Activated naive CD4-positive, alpha-beta T cell (primary cell): ENCODE data around the gene AS3MT.
"Not testable (repeated sequence)": the region's sequence is repeated elsewhere in the genome, so short reads cannot be mapped to it uniquely, and the experiment has no call there.

ENCODE experiments used
- DNase-seq, 4 experiments: peaks; one replicate each; lab custom pipeline; 2025; lab: John Stamatoyannopoulos, UW

The AS3MT gene, protein sequence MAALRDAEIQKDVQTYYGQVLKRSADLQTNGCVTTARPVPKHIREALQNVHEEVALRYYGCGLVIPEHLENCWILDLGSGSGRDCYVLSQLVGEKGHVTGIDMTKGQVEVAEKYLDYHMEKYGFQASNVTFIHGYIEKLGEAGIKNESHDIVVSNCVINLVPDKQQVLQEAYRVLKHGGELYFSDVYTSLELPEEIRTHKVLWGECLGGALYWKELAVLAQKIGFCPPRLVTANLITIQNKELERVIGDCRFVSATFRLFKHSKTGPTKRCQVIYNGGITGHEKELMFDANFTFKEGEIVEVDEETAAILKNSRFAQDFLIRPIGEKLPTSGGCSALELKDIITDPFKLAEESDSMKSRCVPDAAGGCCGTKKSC

DNA sequence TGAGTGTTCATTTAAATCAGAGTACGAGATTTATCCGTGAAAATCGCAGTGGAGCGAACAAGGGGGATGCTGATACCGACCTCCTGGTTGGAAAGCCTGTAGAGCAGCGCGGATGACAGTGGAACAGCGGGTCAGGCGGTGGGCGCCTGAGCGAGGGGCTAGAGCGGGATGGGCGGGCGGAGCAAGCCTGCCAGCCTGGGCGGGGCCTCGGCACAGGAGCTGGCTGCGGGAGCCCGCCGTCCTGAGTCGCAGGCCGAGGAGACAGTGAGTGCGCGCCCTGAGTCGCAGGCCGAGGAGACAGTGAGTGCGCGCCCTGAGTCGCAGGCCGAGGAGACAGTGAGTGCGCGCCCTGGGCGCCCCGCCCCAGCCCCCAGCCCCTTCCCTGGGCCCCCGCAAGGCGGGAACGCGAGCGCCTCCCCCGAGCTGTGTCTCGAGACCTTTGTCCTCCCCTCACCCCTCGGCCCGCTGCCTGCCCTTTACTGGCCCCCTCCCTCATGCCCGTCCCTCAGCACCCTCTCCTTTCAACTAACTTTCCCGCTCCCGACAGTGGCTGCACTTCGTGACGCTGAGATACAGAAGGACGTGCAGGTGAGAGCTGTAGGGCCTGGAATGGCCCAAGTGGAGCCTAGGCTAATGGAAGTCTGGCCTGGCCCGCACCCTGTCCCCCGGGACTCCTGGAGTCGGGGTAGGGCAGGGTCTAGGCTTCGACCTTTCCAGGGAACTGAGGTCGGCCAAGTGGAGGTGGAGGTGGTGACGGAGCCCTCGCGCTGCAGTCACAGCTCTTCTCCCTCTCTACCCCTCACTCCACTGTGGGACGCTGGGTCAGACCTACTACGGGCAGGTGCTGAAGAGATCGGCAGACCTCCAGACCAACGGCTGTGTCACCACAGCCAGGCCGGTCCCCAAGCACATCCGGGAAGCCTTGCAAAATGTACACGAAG, at the start of gene AS3MT:
Gene AS3MT (plus strand): TSS at position 213 of the 941 bp plus-strand sequence. CDS start 123 bp downstream, at position 336.
- no peak for DNase-seq

DNA sequence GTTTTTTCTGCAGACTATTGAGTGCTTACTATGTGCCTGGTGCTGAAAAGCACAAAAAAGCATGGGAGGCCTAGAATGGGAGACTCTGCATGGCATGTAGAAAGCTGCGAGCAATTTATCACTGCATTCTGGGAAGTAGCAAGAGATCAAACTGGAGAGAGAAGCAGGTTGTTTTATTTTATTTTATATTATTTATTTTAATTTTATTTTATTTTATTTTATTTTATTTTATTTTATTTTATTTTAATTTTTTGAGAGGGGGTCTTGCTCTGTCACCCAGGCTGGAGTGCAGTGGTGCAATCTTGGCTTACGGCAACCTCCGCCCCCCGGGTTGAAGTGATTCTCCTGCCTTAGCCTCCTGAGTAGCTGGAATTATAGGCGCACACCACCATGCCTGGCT, 49.3 kb upstream of the AS3MT start:
- not testable (repeated sequence) for DNase-seq

DNA sequence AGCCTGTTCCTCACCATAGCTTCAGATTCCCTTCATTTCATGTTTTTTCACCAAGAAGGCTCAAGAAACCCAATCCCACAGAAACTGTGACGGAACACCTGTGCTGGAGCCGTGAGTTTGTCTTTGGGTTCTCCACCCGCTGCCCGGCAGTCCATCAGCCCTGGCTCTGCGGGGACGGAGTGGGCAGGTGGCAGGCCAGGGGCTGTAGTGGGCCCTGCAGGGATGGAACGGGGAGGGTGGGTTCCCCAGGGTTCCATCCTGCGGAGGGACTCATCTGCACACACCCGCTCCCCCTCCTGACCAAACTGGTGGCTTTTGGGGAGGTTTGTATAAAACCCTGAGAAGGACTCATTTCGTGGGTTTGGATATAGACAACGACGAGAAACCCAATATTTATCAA, 47.0 kb upstream of the AS3MT start:
- no peak for DNase-seq

DNA sequence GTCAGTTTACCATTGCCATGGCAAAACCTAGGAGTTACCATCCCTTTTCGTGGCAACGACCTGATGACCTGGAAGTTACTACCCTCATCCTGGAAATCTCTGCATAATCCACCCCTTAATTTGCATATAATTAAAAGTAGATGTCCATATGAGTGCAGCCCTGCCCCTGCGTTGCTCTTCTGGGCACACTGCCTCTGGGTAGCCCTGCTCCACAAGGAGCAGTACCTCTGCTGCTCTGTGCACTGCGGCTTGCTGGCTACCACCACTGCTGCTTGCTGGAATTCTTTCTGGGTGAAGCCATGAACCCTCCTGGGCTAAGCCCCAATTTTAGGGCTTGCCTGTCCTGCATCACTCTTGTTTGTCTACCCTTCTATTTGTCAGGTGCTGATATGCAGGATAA, 44.6 kb upstream of the AS3MT start:
- no peak for DNase-seq

DNA sequence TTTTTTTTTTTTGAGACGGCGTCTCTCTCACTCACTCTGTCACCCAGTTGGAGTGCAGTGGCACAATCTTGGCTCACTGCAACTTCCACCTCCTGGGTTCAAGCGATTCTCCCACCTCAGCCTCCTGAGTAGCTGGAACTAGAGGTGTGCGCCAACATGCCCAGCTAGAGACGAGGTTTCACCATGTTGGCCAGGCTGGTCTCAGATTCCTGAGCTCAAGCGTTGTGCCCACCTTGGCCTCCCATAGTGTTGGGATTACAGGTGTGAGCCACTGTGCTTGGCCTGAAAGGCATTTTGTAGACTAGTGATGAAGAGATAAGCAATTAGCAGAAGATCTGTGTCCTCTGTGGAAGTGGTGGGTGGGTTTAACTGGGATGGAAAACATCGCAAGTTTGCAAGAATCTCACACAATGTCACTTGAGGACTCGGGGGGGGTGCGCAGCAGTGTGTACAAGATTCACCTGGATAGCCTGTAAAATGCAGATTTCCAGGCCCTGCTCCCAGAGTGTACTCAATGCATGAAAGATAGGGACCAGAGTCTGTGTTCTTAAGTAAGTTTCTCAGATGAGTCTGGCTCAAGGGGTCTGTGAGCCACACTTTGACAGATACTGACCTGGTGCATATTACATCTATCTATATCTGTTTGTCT, 43.0 kb upstream of the AS3MT start:
- no peak for DNase-seq

DNA sequence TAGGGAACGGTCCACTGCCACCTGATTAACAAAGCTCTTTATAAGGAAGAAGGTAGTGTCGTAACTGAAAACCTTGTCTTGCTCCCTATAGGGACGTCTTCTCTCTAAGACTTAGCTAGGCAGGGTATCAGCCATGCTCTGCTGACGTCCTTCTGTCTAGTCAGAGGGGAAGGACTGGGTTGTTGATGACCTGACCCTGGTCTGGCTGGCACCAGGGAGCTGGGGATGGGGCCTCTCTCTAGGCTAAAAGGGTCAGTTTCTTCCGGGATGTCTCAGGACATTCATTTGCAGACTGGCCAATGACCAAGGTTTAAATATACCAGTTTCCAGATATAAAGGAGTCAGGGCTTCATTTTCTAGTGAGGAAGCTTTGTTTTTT, 41.7 kb upstream of the AS3MT start:
- DNase-seq, result no peak

DNA sequence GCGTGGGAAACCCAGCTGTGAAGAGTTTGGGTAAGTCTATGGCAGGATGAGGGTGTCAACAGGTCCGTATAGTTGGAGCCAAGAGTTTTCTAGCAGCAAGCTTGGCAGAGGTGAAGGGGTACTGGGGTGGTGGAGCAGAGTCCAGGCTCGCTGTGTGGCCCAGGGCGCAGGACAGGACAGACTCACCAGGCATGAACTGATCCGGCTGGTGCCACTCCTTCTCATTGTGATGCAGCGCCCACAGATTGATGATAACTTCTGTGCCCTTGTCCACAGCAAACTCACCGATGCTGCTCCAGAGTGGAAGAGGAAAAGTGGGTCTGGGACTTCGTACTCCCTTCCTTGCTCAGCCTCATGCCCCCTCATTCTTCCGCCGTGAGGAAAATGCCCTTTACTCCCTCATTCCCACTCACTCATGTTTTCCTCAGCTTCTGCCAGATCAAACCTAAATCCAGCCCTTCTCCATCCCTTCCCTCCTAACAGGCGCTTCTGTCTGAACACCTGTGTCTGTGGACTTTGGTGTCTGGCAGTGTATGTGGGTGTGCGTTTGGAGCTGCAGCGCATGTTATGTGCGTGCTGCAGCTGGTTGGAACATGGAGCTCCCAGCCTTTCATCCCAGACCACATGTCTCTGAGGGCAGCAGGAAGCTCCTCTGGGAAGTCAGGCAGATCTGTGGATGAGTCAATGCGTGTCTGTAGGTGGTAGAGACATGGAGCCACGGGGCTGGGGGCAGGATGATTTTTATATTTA, 37.8 kb upstream of the AS3MT start:
- no peak for DNase-seq

DNA sequence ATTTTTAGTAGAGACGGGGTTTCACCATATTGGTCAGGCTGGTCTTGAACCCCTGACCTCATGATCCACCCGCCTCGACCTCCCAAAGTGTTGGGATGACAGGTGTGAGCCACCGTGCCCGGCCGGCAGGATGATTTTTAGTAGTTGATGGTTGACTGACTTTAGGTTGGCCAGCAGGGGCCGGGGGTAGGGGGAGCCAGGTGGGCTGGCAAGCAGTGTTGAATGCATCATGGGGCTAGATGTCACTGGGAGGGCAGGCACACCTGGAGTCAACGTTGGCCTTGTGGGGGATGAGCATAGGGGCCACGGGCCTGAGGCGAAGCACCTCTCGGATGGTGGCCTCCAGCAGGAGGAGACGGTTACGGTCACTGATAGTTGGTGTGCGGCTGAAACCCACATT, 37.0 kb upstream of the AS3MT start:
- no peak for DNase-seq

DNA sequence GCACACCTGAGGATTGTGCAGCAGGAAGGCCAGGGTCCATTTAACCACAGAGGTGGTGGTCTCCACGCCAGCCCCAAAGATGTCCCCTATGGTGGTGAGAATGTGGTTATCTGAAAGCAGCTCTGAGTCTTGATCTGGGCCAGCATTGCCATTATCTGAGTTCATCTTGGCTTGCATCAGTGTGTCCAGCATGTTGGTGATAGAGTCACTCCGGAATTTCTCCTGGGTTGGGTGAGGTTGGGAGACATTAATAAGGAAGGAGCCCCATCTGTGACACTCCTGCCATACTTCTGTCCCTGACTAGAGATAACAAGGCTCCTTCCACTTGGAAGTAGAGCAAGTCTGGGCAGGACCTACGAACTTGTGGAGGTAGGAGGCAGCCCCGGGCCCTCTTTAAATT, 36.3 kb upstream of the AS3MT start:
- no peak for DNase-seq

DNA sequence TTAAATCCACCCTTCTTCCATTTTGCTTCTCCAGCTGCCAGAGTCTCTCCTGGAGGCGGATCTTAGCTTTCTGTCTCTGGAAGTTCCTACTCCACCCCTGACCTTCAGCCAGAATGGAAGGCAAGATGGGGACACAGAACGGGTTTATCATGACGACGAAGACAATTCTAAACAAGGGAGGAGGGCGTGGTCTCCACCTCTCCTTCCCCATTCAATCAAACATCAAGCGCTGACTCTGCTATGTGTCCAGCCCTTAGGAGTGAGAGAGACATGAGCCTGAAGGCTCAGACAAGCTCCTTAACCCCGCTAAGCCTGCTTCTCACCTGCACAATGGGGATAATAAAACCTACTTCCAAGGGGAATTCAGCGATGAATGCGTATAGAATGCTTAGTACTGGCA, 35.1 kb upstream of the AS3MT start:
- DNase-seq, result no peak

DNA sequence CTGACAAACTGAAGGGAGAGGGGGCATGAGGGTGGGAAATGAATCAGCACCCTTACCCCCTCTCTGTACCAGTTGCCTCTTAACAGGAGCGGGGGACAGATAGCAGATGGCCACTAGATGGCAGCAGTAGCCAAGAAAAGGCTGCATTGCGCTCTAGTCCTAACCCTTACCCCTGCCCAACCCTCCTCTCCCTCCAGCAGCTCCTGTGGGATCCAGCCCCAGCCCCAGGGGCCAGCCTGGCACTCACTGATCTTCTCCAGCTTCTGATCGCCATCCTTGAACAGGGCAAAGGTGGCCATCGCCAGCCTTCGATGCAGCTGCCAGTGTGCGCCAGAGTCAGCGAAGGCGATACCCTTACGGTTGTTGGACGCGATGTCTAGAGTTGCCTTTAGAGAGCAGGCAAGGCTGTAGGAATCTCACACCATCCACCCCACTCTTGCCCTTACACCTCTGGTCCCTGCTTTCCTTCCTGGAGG, 34.2 kb upstream of the AS3MT start:
- DNase-seq, result peak; percentile 28 to 61 (median 50)

DNA sequence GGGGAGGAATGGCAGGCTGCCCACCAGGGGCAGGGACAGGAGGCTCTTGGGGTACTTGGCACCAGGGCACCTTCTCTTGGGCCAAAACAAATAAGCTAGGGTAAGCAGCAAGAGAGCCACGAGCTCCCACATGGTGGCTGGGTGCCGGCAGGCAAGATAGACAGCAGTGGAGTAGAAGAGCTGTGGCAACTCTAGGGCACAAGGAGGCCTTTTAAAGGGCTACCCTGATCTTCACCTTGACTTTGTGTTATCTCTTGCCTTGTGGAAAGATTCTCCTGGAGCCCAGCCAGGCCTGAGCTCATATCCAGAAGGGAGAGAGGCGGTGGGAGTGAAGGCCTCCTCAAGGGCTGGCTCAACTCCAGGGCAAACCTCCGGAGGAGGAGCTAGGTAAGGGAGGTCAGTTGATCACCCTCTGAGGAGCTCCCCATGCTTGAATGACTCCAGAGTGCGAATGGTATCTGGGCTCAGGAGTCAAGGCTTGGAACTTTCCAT, 32.0 kb upstream of the AS3MT start, which contains the start of gene CYP17A1:
Gene CYP17A1 (minus strand): TSS at position 184 of the 492 bp plus-strand sequence. CDS start 52 bp downstream, at position 132.
- DNase-seq, result no peak

DNA sequence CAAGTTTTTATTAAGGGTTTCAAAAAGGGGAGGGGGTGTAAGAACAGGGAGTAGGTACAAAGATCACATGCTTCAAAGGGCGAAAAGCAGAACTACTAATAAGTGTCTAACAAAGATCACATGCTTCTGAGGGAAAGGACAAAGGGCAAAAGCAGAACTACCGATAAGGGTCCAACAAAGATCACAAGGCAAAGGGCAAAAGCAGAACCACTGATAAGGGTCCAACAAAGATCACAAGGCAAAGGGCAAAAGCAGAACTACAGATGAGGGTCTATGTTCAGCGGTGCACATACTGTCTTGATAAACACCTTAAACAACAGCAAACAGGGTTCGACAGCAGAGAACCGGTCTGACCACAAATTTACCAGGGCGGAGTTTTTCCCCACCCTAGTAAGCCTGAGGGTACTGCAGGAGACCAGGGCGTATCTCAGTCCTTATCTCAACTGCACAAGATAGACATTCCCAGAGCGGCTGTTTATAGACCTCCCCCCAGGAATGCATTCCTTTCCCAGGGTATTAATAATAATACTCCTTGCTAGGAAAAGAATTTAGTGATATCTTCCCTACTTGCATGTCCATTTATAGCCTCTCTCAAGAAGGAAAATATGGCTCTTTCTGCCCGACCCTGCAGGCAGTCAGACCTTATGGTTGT, 30.9 kb upstream of the AS3MT start:
- DNase-seq, result not testable (repeated sequence)

DNA sequence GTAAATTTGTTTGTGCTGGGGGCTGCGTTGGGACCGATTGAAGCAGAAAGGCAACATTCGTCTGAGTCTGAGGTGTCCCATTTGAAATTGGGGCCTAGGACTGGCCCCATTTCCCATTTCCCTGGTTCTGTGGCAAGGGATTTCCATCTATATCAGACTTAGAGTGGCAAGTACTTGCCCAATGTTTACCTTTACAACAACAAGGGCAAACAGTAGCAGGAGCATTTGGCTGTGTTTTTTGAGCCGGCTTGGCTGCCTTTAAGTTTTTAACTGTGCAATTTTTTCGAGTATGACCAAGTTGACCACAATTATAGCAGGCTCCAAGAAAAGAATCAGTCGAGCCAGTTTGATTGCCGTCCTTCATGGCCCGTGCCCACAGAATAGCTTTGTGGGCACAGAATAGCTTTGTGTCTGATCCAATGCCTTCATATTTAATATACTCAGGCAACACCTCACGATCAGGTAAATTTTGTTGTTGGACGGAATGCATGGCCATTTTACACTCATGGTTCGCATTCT, 27.4 kb upstream of the AS3MT start:
- no peak for DNase-seq

DNA sequence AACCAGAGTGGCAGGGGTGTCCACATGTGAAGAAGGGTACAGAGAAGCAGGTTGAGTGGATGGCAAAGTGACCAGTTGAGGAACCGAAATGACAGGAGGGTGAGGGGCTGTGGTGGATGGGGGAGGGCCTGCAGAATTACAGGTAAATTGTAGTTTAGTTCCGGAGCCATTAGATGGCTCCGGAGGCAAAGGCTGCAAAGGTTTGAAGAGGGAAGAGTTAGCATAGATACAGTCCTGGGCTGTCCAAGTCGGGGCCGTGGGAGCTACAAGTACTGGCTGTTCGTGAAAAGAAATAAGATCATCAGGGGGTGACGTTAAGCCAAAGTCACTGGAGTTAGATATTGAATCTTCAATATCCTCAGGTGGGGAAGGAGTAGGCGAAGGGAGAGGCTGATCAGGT, 26.1 kb upstream of the AS3MT start:
- DNase-seq, result not testable (repeated sequence)

DNA sequence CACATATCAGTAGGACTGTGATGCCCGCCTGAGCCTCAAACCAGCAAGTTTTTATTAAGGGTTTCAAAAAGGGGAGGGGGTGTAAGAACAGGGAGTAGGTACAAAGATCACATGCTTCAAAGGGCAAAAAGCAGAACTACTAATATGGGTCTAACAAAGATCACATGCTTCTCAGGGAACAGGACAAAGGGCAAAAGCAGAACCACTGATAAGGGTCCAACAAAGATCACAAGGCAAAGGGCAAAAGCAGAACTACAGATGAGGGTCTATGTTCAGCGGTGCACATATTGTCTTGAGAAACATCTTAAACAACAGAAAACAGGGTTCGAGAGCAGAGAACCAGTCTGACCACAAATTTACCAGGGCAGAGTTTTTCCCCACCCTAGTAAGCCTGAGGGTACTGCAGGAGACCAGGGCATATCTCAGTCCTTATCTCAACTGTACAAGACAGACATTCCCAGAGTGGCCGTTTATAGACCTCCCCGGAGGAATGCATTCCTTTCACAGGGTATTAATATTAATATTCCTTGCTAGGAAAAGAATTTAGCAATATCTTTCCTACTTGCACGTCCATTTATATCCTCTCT, 25.0 kb upstream of the AS3MT start:
- not testable (repeated sequence) for DNase-seq

DNA sequence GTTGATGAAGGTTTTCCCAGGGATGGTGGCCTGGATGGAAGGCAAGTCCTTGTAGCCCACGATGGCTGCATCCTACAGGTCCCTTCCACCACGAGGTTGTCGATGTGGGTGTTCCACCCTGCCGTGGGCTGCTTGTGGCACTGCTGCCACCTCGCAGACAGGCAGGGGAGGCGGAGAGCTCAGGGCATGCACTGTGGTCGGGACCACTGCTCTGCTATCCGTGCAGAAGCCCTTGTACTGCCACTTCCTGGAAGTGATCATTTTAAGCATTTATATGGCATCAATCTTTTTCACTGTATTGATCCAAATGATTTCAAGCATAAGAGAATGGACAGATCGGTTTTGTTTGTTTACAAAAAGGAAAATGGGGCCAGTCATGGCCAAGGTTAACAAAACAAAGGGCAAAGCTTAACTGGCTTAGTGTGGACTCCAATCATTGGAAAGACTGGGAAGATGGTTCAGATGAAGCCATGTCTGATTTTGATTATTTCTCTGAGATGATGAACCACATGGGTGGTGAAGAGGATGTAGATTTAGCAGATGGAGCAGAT, 23.8 kb upstream of the AS3MT start:
- no peak for DNase-seq

DNA sequence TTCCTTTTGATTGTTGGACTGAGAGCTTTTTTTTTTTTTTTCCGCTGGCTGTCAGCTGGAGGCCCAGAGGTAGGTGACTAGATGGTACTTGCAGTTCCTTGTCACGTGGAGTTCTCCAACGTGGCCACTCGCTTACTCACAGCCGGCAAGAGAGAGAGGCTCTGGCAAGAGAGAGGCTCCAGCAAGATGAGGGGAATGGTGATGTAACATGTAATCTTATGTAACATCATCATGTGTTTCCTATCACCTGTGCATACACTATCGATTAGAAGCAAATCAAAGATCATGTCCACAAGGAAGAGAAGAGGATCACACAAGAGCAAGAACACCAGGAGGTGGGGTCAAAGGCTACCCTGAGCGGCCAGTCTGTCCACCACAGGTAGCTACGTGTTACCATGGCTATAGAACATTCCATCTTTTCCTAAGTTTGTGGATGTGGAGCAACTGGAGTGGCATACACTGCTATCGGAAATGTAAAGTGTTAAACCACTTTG, 19.2 kb upstream of the AS3MT start:
- DNase-seq, result no peak

DNA sequence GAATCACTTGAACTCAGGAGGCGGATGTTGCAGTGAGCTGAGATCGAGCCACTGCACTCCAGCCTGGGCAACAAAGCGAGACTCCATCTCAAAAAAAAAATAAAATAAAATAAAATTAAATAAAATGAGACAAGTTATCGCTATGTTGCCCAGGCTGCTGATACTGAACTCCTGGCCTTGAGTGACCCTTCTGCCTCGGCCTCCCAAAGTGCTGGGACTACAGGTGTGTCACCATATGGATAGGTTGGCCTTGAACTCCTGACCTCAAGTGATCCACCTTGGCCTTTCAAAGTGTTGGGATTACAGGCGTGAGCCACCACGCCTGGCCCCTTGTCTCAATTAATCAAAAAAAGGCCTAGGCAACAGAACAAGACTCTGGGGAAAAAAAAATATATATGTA, 16.0 kb upstream of the AS3MT start:
- DNase-seq, result not testable (repeated sequence)
